Testis (tissue), 3 donors: ENCODE data around the gene PLEKHD1. TPM values are rescaled to one million over a fixed set of nuclear protein-coding genes. Genes with fewer than 3 reads are reported as not detected.
"Not testable (repeated sequence)": the region's sequence is repeated elsewhere in the genome, so short reads cannot be mapped to it uniquely, and the experiment has no call there.

ENCODE experiments used
- DNase-seq: peaks from one replicate; pipeline ENCODE4 v3.0.0-alpha.2; 2019
- H3K27ac ChIP-seq, 2 donors: fragments of 200-600 bp; sonication (generic); one replicate each; pipeline ENCODE4 v1.5.1; 2019
- H3K27me3 ChIP-seq: fragments of 200-600 bp; sonication (generic); one replicate; pipeline ENCODE4 v1.5.1; 2019
- H3K36me3 ChIP-seq: fragments of 200-600 bp; sonication (generic); one replicate; pipeline ENCODE4 v1.5.1; 2017; ENCODE audit warnings: low read depth; ENCODE audit errors: missing control alignments
- H3K4me1 ChIP-seq: fragments of 200-600 bp; sonication (generic); one replicate; pipeline ENCODE4 v1.5.1; 2019
- H3K4me3 ChIP-seq, 2 donors: fragments of 200-600 bp; sonication (generic); one replicate each; pipeline ENCODE4 v1.5.1; 2017 to 2019
- H3K9me3 ChIP-seq: fragments of 200-600 bp; sonication (generic); one replicate; pipeline ENCODE4 v1.5.1; 2017
- POLR2A ChIP-seq: fragments of 450-650 bp; IDR thresholded peaks from one replicate; pipeline ENCODE4 v1.6.1; 2017; ENCODE audit warnings: antibody characterized with exemption, mild to moderate bottlenecking, moderate library complexity
- WGBS, 2 donors: methylation state at CpG; one replicate each; pipeline ENCODE4 v1.1.5; 2018; 5-methylcytosine and 5-hydroxymethylcytosine counted together
- intact Hi-C: fragments of 100-400 bp; cut with DNase I; formaldehyde crosslinking; loops from one replicate; pipeline ENCODE4 v1.15.1; 2023; ENCODE audit warnings: low total_unique reads
- polyA plus RNA-seq: library from polyadenylated mRNA; stranded (reverse); fragments of 350-450 nt; fragmentation: Illumina TruSeq; extraction: RNeasy Lipid Tissue Mini Kit (QIAGEN cat#74804); gene quantifications from one replicate; pipeline ENCODE4 v1.2.3, GENCODE V29; 2014; ENCODE audit warnings: low read depth, low replicate concordance; ENCODE audit not compliant: insufficient read depth
- total RNA-seq, 2 donors: library from RNA; depleted of rRNA; stranded (reverse); fragments of >200 nt; gene quantifications; one replicate each; pipeline ENCODE4 v1.2.3, GENCODE V29; 2016
- TF ChIP-seq, protein P1 (sequence below), 3 experiments: fragments of 450-650 bp in 2 of 3; fragments of 200-600 bp in 1 of 3; sonication (generic) in 1 of 3; IDR thresholded peaks; one replicate each; pipeline ENCODE4 v1.5.1; 2016 to 2019; ENCODE audit warnings: antibody characterized with exemption in 3 of 3, mild to moderate bottlenecking in 2 of 3, moderate library complexity in 1 of 3

Gene PLEKHD1
- total and polyA plus RNA-seq, 3 donors from 2014 or later, result 0.87 to 1.9 (median 1.1) TPM

- no peak for TF ChIP-seq POLR2A
- TF ChIP-seq, protein P1, sequence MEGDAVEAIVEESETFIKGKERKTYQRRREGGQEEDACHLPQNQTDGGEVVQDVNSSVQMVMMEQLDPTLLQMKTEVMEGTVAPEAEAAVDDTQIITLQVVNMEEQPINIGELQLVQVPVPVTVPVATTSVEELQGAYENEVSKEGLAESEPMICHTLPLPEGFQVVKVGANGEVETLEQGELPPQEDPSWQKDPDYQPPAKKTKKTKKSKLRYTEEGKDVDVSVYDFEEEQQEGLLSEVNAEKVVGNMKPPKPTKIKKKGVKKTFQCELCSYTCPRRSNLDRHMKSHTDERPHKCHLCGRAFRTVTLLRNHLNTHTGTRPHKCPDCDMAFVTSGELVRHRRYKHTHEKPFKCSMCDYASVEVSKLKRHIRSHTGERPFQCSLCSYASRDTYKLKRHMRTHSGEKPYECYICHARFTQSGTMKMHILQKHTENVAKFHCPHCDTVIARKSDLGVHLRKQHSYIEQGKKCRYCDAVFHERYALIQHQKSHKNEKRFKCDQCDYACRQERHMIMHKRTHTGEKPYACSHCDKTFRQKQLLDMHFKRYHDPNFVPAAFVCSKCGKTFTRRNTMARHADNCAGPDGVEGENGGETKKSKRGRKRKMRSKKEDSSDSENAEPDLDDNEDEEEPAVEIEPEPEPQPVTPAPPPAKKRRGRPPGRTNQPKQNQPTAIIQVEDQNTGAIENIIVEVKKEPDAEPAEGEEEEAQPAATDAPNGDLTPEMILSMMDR (IDR thresholded peaks at IDR 0.05), result no peak
- Histone ChIP-seq H3K4me1 (no peaks in the 10 kb centered on the region), H3K27ac (no peak overlapping the region), H3K27me3 (no peaks in the 10 kb centered on the region), H3K9me3 (no peaks in the 10 kb centered on the region), H3K4me3 (no peak overlapping the region), H3K36me3 (no peaks in the 10 kb centered on the region)
- no peak for DNase-seq
- intact Hi-C loops, result no loop called here
- WGBS, 2 donors, result 67 to 98% methylated on average over 3 of the region's 3 CpGs
Measured at GRCh38 chr14:69473946-69474345, 10.6 kb upstream of the PLEKHD1 start.

GRCh38 chr14:69475194-69475818, 9.2 kb upstream of the PLEKHD1 start:
- 82 to 84% methylated on average over 8 of the region's 8 CpGs for WGBS, 2 donors
- Histone ChIP-seq H3K36me3 (no peaks in the 10 kb centered on the region), H3K4me1 (no peaks in the 10 kb centered on the region), H3K27me3 (no peaks in the 10 kb centered on the region), H3K4me3 (no peak overlapping the region), H3K27ac (no peak overlapping the region), H3K9me3 (no peaks in the 10 kb centered on the region)
- no peak for TF ChIP-seq POLR2A
- TF ChIP-seq, protein P1 (IDR thresholded peaks at IDR 0.05), result peak in 1 of 3 experiments; percentile 20
- intact Hi-C loops, result no loop called here
- no peak for DNase-seq

DNA sequence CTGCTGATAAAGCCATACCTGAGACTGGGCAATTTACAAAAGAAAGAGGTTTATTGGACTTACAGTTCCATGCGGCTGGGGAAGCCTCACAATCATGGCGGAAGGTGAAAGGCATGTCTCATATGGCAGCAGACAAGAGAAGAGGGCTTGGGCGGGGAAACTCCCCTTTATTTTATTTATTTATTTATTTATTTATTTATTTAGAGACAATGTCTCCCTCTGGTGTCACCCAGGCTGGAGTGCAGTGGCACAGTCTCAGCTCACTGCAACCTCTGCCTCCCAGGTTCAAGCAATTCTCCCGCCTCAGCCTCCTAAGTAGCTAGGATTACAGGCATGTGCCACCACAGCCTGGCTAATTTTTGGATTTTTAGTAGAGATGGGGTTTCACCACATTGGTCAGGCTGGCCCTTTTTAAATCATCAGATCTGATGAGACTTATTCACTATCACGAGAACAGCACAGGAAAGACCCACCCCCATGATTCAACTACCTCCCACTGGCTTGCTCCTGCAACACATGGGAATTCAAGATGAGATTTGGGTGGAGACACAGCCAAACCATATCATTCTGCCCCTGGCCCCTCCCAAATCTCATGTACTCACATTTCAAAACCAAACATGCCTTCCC, 7.6 kb upstream of the PLEKHD1 start:
- H3K9me3 ChIP-seq, H3K4me1 ChIP-seq, intact Hi-C loops, H3K36me3 ChIP-seq, H3K27me3 ChIP-seq, H3K4me3 ChIP-seq, H3K27ac ChIP-seq, DNase-seq: not testable (repeated sequence)
- 92 to 99% methylated on average over 5 of the region's 5 CpGs for WGBS, 2 donors

DNA sequence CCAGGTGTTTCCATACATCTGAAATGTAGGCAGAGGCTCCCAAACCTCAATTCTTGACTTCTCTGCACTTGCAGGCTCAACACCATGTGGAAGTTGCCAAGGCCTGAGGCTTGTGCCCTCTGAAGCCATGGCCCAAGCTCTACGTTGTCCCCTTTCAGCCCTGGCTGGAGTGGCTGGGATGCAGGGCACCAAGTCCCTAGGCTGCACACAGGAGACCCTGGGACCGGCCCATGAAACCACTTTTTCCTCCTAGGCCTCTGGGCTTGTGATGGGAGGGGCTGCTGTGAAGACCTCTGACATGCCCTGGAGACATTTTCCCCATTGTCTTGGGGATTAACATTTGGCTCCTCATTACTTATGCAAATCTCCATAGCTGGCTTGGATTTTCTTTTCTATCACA, 6.5 kb upstream of the PLEKHD1 start:
- H3K9me3 ChIP-seq, intact Hi-C loops, H3K36me3 ChIP-seq, H3K4me3 ChIP-seq, DNase-seq, H3K4me1 ChIP-seq, H3K27me3 ChIP-seq, H3K27ac ChIP-seq: not testable (repeated sequence)
- WGBS, 2 donors, result 86 to 95% methylated on average over 2 of the region's 2 CpGs

DNA sequence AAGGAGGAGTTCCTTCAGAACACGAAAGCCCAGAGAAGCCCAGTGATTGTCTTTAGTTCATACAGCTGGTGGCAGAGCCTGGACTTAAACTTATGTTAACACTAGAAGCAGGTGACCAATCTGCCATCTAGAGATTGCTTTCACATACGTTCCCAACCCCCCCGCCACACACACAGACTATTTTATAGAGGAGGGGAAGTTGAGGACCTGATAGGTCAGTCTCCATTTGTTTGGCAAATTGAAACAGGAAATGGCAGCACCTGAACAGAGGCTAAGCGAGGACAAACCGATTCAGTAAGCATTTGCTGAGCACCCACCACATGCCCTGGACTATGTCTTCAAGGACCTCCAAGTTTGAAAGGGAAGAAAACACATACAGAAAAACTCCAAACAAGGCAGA, 4.8 kb upstream of the PLEKHD1 start:
- TF ChIP-seq POLR2A, result no peak
- TF ChIP-seq, protein P1 (IDR thresholded peaks at IDR 0.05), result no peak
- intact Hi-C loops, result no loop called here
- Histone ChIP-seq H3K9me3 (no peaks in the 10 kb centered on the region), H3K27me3 (no peaks in the 10 kb centered on the region), H3K4me3 (no peak overlapping the region), H3K4me1 (peaks cover 12% of the 10 kb centered on the region), H3K27ac (no peak overlapping the region), H3K36me3 (no peaks in the 10 kb centered on the region)
- 92 to 96% methylated on average over 5 of the region's 5 CpGs for WGBS, 2 donors
- no peak for DNase-seq

DNA sequence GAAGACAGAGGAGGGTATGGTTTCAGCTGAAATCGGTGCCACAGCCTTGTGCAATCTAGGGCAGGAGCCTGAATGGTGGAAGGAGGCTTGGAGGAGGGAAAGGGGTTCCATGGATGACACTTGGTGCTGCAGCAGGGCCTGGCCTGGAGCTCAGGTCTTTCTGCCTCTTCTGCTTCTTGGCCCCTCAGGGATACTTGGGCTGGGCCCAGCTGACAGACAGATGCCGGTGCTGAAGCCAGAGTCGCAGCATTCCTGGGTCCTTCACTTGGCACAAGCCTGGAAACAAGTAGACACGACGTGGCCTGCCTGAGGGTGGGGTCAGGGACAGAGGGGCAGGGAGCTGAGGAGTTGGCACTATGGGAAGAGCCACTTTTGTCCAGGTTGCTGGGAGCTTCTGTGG, 4.4 kb upstream of the PLEKHD1 start:
- Histone ChIP-seq H3K4me1 (peaks cover 14% of the 10 kb centered on the region), H3K36me3 (no peaks in the 10 kb centered on the region), H3K4me3 (no peak overlapping the region), H3K27ac (no peak overlapping the region), H3K27me3 (no peaks in the 10 kb centered on the region), H3K9me3 (no peaks in the 10 kb centered on the region)
- intact Hi-C loops, result no loop called here
- TF ChIP-seq, protein P1 (IDR thresholded peaks at IDR 0.05), result no peak
- no peak for TF ChIP-seq POLR2A
- WGBS, 2 donors, result 88 to 95% methylated on average over 5 of the region's 5 CpGs
- DNase-seq, result no peak
